GM18868 (cell line): ENCODE results near the gene RUNX1.
"Not testable (repeated sequence)": the region's sequence is repeated elsewhere in the genome, so short reads cannot be mapped to it uniquely, and the experiment has no call there.

Experiments used
- ATAC-seq: cut with Tn5 transposase; IDR thresholded peaks from one replicate; pipeline ENCODE4 v1.9.1; 2021; ENCODE audit warnings: mild to moderate bottlenecking, moderate library complexity; ENCODE audit not compliant: unreplicated experiment

Gene RUNX1

DNA sequence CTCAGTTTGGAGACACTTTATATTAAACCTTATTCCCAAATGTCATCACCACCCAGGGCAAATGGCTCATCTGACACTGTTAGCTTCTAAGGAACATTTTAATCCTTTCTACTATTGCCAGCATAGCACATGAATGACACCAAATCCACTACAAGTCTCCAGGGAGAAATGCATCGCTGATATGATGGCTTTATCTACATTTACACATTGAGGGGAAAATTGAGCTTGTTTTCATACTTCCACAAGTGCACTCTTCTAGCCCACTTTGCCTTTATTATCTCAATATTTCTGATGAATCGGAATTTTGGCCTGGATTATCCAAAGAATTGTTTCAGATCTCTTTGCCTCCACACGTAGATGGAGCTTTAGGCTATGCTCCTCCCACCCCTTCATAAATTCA lies 75.4 kb downstream of the RUNX1 start:
- no peak for ATAC-seq

DNA sequence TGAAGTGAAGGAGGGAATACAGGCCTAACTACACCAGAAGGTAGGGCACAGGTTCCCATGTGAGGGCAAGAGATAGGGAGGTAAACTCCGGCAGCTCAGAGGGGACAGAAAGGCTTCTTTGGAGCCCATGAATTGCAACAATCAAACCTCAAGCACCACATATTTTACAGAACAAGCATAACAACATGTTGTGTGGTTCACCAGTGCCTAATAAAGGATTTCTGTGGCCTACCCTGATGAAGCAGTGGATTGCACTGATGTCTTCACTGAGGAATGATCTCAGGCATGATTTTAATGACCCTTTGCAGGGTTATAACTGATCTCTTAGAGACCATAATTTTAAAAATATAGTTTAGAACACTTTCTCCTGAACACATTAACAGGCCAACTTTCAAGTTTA lies 77.4 kb downstream of the RUNX1 start:
- no peak for ATAC-seq

DNA sequence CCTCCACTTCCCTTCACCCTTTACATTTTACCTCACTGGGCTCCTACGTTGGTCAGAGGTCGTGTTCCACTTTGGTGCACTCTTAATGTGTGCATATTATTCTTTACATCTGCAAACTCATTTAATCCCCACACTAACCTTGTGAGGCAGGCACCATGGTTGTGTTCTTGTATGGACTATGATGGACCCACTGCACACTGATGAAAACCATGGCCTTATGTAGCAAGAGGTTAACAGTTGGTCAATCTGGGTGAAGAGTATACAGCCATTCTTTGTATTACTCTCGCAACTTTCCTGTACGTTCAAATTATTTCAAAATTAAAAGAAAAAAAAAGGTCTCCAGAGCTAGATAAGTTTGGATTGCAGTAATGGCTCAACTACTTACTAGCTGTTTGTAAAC lies 78.5 kb downstream of the RUNX1 start:
- ATAC-seq: no peak

DNA sequence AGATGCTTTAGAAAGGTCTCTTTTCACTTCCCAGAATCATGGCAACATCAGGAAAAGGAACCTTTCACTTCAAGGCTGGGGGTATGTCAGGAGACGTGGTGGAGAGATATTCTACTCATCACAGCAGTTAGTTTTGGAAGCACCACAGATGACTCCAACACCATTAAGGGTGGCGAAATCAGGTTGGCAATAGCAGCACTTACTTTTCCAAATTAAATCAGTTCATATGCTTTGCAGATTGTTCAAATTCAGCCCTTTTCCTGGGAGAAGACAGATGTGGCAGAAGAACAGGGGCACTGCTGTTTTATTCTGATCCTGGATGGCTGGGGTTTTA lies 79.0 kb downstream of the RUNX1 start:
- ATAC-seq: no peak

DNA sequence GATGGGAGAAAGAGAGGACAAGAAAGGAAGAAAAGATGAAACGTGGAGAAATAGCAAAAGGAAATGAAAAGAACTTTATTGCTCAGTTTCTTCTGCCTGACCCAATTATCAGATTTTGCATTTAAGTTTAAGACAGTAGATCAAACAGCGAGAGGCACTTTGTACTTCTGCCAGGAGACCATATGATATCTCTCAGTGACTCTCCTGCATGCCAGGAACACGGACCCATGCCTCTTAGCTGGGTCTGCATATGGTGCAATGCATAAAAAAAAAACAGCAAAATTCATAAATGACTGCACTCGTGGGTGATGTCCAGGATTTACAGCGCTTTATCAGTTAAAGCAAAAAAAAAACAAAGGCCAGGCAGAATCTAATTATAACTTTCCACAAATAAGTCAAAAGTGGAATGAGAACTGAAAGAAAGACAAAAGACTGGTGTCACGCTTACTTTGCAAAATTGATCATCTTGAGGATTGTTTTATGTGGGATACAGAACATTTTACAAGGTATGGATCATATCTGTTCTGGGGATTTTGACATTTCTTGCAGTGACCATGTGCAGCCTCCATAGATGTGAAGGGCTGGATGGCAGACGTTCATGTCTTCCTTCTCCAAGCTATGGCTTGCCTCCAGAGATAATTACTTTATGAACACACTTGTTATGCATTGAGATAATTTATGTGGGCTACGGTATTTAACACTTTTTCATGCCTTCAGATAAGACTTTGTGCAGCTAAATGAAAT lies 79.5 kb downstream of the RUNX1 start:
- no peak for ATAC-seq

DNA sequence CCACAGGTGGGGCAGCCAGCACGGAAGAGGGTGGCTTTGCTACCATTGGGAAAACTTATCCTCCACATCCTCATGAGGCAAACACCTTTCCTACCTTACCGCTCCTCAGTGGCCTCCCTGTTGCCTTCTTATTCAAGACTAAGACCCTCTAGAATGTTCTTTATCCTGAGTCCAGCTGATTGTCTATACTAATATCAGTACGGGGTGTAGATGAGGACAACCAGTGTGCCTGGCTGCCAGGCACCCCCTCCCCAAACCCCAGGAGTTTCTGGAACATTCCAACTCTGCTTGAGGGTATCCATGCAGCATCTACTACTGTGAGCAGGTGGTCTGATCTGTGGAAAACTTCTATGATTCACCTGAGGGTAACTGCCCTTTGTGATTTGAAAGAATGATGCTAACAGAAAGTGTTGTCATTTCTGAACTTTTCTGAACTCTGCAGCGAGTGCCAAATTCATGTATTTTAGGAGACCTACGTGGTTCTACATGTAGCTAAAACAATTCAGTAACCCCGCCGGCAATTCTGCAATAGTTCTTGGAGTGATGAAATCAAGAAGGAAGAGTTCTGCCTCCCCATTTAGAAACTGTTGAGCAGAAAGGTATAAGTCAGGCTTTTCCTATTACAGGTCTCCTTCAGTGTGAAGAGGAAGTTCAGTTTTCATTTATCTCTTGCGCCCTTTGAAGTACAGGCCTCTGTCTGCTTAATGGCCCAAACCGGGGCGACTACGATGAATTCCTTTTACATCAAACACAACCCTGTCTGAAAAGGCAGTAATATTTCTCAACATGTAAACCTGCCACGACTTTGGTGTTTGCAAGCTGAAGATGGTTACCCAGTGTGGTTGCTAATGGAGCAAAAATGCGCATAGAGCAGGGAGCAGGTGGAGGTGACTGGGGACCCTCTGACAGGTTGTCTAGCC lies 80.4 kb downstream of the RUNX1 start:
- no peak for ATAC-seq

DNA sequence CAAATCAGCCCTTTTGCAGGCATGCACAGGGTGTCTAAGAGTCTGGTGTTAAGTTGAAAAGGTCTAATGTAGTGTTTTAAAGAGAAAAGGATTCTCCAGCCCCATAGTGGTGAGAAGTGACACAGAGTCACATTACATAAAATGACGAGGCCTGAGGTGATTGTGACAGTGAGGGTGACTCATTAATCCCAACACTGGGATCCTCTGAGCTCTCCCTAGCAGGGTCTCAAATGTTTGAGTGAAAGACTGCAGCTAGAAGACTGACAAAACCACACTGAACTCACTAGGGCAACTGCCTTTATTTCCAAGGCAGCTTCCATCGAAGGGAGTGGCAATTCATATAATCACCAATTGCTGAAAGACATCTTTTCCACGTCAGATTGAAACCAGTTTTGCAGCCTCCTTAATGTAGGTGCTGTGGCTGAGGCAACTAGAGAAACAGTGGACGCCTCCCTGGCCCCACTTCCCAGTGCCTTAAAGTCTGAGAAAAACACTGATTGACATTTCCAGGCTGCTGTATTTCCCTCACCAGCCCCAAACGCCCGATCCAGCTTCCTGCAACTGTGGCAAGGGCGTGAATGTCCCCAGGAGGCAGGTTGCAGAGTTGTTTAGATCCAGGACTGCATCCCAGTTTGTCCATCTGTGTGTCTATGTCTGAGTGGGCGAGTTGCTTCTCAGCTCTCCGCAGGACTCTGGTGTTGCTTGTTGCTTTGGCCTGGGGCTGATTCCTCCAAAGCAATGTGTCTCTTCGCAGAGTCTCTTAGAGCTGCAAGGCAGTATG lies 81.4 kb downstream of the RUNX1 start:
- no peak for ATAC-seq

DNA sequence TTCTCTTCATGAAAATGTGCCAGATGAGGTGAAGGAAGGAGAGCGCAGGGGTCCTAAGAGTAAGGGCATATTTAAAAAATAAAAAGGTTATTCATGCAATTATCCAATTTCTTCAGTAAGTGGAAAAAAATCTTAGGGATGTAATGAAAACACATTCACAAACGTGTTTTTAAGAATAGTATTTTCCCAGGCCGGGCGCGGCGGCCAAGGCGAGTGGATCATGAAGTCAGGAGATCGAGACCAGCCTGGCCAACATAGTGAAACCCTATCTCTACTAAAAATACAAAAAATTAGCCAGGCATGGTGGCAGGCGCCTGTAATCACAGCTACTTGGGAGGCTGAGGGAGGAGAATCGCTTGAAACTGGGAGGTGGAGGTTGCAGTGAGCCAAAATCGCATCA lies 82.2 kb downstream of the RUNX1 start:
- ATAC-seq: not testable (repeated sequence)

DNA sequence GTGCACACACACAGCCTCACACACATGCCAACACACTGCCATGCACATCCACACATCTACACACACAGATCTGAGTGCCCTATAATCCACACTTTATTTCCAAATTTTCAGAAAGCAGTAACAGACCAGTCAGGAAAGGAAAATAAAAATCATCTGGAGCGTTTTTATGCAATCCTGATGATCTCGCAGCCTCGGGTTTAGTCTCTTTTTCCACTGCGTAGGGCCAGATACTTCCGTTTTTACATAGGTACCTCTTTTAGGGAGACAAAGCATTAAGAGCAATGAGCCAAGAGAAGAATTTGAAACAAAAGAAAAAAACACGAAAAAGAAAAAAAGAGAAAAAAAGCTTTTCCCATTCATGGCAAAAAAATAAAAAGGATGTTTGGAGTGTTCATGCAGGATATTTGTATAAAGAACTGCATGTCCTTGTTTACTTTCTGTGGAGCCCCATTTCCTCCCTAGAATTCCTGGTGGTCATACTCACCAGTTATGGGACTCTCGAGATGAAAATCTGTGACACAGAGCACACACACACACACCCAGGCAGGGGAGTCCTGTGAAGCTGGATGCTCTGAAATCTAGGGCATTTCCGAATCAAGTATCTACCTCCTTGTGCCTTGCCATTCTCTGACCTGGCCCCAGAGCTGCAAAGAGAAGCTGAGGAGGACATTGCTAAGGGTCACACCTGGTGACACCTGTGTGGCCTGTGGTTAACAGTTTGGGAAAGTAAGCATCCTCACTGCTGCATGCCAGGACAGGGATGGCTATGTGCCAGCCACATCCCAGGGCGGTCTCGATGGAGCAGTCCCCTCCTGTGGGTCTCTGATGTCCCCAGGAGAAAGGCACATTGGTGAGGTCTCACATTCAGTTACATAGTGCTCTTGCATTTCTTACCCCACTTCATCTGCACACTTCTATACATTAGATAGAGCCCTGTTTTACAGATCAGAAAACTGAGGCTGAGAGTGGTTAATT lies 83.6 kb downstream of the RUNX1 start:
- ATAC-seq: no peak

DNA sequence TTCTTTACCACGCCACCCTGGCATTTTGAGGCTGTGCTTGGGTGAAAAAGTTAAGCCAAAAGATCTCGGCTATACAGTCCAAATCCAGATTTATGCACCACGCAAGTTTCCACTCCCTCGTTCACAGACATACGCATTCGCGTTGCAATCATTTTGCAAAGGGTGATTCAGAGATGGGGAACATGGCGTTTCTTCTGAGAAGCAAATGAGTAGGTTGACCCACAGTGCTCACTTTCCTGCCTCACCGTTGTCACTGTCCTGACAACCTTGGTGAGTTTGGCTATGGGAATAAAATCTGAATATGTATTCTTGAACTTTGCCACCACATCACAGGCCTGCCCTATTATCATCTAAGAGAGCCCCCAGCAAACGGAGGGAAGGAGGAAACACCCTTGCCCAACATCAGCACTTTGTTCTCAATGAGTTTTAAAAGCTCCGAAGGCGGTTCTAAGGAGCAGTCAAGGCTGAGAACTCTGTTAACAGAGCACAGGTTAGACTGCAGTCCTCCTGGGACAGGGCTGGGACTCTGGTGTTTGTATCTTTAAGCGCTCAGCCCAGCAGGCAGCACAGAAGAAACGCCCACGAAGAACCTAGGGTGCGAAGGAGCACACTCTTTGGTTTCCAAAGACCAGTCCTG lies 86.4 kb downstream of the RUNX1 start:
- ATAC-seq: no peak

DNA sequence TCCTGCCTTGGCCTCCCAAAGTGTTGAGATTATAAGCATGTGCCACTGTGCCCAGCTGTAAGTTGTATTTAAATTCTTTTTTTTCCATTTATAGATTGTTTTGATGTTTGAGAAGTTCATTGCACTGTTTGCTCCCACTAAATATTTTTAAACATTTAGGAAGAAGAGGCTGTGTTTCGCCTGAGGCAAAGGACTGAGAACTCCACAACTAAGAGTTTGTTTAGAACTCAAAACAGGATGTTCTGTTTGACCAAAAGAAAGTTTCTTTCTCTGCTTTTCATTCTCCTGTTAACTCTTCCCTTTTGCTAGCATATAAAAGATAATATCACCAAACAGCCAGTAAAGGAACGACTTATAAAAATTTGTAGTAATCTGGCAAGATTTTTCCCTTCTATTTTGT lies 87.0 kb downstream of the RUNX1 start:
- ATAC-seq: no peak

DNA sequence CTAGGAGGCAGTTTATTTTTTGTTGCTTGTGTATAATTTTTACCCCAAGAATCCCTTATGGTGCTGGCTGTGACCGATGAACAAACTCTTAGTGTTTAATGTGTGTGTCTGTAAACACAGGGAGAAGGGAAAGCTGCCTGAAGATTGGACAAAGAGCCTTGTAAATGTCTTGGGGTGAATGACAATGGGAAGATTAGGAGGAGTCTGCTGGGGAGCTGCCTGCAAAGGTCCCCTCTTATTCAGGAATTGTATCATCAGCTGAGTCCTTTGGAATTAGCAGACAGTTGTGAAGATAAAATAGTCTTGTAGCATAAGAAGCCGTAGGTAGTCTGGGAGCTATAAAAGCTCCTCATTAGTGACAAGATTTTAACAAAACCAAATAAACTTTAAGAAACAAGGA lies 88.4 kb downstream of the RUNX1 start:
- ATAC-seq: no peak

DNA sequence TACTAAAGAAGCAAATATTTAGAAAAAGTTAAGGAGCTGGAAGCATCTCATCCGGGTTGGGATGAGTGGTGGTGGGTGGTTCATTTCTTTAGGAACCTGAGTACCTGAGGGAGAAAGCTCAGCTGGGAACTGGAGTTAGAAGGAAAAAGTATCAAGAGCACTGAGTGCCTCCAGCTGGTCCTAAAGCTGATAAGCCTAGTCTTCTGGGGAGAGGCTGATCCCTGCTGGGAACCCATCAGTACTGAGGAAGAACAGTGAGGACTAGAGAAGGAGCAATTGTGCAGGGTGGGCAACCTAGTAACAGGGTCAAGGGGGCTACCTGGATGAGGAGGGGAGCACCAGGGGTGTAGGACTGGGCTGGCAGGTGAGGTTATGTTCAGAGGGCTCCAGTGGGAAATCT lies 89.5 kb downstream of the RUNX1 start:
- no peak for ATAC-seq

DNA sequence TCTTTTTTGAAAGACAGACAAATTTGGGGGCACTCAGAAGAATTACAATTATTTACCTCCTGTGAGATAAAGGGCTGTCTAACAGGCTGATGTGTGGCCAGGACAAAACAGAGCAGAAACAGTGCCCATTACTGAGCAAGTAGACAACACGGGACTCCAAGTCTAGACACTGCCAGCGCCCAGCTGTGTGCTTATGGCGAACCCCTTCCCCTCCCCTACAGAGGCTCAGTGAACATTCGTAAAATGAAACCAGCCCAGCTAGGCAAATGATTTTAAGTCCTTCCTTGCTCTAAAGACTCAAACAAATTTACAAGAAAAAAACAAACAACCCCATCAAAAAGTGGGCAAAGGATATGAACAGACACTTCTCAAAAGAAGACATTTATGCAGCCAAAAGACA lies 91.1 kb downstream of the RUNX1 start:
- ATAC-seq: no peak

DNA sequence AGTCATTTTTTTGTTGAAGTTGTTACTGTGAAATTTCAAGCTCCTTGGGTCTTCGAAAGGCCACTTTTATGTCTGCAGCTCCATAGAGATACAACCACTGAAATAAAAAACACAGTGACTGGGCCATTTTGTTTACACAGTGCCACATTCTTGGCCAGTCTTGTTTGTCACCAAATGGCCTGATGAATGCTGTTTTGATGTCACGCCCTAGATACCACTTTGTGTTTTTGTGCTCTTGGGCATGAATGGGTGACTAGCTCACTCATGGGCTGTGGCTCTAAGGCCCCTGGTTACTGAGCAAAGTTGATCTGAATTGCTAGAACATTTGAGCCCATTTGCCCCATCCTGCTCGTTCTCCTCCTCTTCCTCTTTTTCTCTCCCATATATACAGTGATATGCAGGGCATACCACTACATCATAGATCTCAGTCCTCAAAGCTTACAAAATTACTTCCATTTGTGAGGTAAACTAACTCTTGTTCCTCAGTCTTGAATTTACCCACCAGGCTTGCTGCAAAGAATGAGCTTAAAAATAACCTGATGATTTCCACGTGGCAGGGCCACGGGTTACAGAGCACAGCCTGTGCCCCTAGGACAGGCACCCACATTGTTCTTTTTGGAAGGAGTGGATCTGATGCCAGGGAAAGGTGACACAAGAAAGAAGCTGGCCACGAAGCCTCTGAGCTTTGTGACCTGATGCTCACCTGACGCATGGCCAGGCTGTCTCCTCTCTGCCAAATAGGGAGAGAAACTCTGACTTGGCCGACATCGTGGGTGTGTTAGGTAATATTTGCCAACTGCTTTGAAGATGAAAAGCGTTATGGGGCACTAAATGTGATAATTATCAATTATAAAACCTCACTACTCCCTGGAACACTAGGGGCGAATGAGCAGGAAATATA lies 92.4 kb downstream of the RUNX1 start:
- ATAC-seq: no peak

DNA sequence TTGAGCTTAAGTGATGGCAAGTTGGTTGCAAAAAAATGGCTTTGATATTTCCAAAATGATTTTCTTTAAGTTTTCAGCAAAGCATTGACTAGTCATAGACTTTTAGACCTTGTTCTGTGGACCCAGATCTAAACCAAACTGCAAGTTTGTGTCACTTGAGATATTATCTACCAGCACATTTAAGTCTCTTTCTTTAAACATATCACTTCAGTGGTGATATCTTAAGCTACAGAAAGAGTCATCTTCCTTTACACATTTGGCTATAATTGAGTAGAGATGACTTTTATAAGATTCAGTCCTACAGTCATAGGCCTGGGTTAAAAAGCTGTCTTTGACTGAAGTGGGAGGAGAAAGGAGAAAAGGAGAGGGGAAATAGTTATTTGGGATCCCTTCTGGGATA lies 95.2 kb downstream of the RUNX1 start:
- no peak for ATAC-seq

DNA sequence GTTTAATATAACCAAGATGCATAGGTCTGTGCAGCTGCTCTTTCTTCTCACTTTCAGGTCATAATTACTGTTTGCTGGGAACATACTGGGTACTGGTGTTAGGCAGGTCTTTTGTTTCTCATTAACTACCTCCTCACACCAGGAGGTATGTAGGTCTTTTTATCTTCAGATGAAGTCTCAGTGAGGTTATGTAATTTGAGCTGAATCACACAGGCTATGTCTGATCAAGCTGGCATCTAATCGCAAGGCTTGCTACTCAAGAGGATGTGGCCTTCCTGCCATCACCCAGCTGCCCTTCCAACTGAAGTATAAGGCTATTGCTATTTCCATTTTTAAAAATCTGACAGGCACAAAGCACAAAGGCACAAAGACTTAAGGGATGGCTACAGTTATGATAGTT lies 96.4 kb downstream of the RUNX1 start:
- ATAC-seq: no peak

DNA sequence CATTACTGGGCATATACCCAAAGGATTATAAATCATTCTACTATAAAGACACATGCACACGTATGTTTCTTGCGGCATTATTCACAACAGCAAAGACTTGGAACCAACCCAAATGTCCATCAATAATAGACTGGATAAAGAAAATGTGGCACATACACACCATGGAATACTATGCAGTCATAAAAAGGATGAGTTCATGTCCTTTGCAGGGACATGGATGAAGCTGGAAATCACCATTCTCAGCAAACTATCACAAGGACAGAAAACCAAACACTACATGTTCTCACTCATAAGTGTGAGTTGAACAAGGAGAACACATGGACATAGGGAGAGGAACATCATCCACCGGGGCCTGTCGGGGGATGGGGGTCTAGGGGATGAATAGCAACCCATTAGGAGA lies 97.2 kb downstream of the RUNX1 start:
- not testable (repeated sequence) for ATAC-seq

DNA sequence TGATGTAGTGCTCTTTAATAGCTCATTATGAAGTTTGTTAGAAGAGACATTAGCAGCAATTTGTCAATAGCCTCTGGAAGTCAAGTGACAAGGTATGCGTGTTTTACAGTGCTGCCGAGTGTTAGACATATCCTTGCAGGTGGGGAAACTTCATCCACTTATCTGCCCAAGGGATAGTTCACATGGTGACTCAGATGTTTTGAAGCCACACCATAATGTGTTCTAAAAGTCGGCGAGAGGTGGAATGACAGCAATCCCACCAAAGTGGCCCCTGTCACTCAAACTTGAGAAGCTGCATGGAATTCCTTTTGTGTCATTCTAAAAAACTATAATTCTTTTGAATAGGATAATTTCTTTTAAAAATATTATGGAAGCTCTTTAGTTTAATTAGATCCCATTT lies 98.1 kb downstream of the RUNX1 start:
- ATAC-seq: no peak
